Hepatocyte (in vitro differentiated cells): ENCODE data around the gene SPSB3.

Experiments
- CTCF ChIP-seq: fragments of 200-600 bp; sonication (generic); IDR thresholded peaks from 2 replicates; pipeline ENCODE4 v1.5.1; 2016; ENCODE audit warnings: antibody characterized with exemption, mild to moderate bottlenecking; ENCODE audit not compliant: poor library complexity
- EZH2 ChIP-seq: fragments of 200-600 bp; sonication (generic); IDR thresholded peaks from 2 replicates; pipeline ENCODE4 v1.6.1; 2016; ENCODE audit warnings: antibody characterized with exemption, mild to moderate bottlenecking, borderline replicate concordance
- EZH2phosphoT487 ChIP-seq: fragments of 200-600 bp; sonication (generic); IDR thresholded peaks from one replicate; pipeline ENCODE4 v1.6.1; 2018; ENCODE audit warnings: antibody characterized with exemption, mild to moderate bottlenecking, low read depth, moderate library complexity; ENCODE audit not compliant: unreplicated experiment, severe bottlenecking

- TF ChIP-seq CTCF (no peak), EZH2 (no peak), EZH2phosphoT487 (no peak)
These were observed 8.0 kb downstream of the SPSB3 start for GRCh38 chr16:1774448-1774780.
